H9 (cell line): ENCODE results near the gene SLC10A3. TPM values are rescaled to one million over a fixed set of nuclear protein-coding genes. Genes with fewer than 3 reads are reported as not detected.

Experiments used
- DNase-seq: peaks from one replicate; pipeline ENCODE4 v3.0.0-alpha.2; 2017
- H2AFZ ChIP-seq: one replicate; pipeline ENCODE4 v1.6.1; 2013; ENCODE audit warnings: mild to moderate bottlenecking, low read length, control low read depth, moderate library complexity
- H2AK5ac ChIP-seq: 2 replicates; pipeline ENCODE4 v1.6.1; 2013; ENCODE audit warnings: low read length, control low read depth, mixed read lengths; ENCODE audit not compliant: insufficient read length
- H2BK120ac ChIP-seq: one replicate; pipeline ENCODE4 v1.6.1; 2013; ENCODE audit warnings: low read depth, mild to moderate bottlenecking, low read length, control low read depth, inconsistent platforms; ENCODE audit not compliant: poor library complexity, severe bottlenecking
- H2BK12ac ChIP-seq: 2 replicates; pipeline ENCODE4 v1.6.1; 2013; ENCODE audit warnings: low read length, control low read depth, mixed read lengths, low read depth; ENCODE audit not compliant: insufficient read length
- H2BK15ac ChIP-seq: 2 replicates; pipeline ENCODE4 v1.6.1; 2013; ENCODE audit warnings: low read depth, low read length, control low read depth
- H2BK20ac ChIP-seq: one replicate; pipeline ENCODE4 v1.6.1; 2013; ENCODE audit warnings: low read depth, mild to moderate bottlenecking, low read length, control low read depth, inconsistent platforms; ENCODE audit not compliant: poor library complexity, severe bottlenecking
- H2BK5ac ChIP-seq: 2 replicates; pipeline ENCODE4 v1.6.1; 2013; ENCODE audit warnings: low read length, control low read depth, mixed read lengths; ENCODE audit not compliant: insufficient read length
- H3K14ac ChIP-seq: 2 replicates; pipeline ENCODE4 v1.6.1; 2013; ENCODE audit warnings: low read length, control low read depth; ENCODE audit not compliant: insufficient read depth
- H3K18ac ChIP-seq: 2 replicates; pipeline ENCODE4 v1.6.1; 2013; ENCODE audit warnings: low read depth, mild to moderate bottlenecking, mixed read lengths, low read length, control low read depth; ENCODE audit not compliant: insufficient read length
- H3K23ac ChIP-seq: 2 replicates; pipeline ENCODE4 v1.6.1; 2013; ENCODE audit warnings: low read length, control low read depth, mixed read lengths, low read depth; ENCODE audit not compliant: insufficient read length
- H3K23me2 ChIP-seq: 2 replicates; pipeline ENCODE4 v1.6.1; 2013; ENCODE audit warnings: low read depth, mild to moderate bottlenecking, mixed read lengths, low read length, control low read depth; ENCODE audit not compliant: insufficient read length, poor library complexity, severe bottlenecking
- H3K27ac ChIP-seq: 2 replicates; pipeline ENCODE4 v1.5.1; 2013; ENCODE audit warnings: low read length, control low read depth, mixed read lengths, low read depth; ENCODE audit not compliant: insufficient read length
- H3K27me3 ChIP-seq: 2 replicates; pipeline ENCODE4 v1.6.1; 2013; ENCODE audit warnings: low read length, control low read depth, inconsistent platforms; ENCODE audit not compliant: insufficient read depth
- H3K4ac ChIP-seq: 2 replicates; pipeline ENCODE4 v1.6.1; 2013; ENCODE audit warnings: low read depth, mild to moderate bottlenecking, control low read depth, inconsistent platforms, low read length, moderate library complexity
- H3K4me1 ChIP-seq: 2 replicates; pipeline ENCODE4 v1.6.1; 2013; ENCODE audit warnings: low read length, control low read depth, inconsistent platforms; ENCODE audit not compliant: insufficient read depth
- H3K4me2 ChIP-seq: 2 replicates; pipeline ENCODE4 v1.6.1; 2013; ENCODE audit warnings: low read length, control low read depth, mixed read lengths; ENCODE audit not compliant: insufficient read length, insufficient read depth
- H3K56ac ChIP-seq: 2 replicates; pipeline ENCODE4 v1.6.1; 2013; ENCODE audit warnings: low read depth, mild to moderate bottlenecking, mixed read lengths, low read length, control low read depth; ENCODE audit not compliant: insufficient read length
- H3K79me1 ChIP-seq: 2 replicates; pipeline ENCODE4 v1.6.1; 2013; ENCODE audit warnings: low read depth, mild to moderate bottlenecking, moderate library complexity, low read length, control low read depth, inconsistent platforms; ENCODE audit not compliant: insufficient read depth, poor library complexity, severe bottlenecking
- H3K79me2 ChIP-seq: 2 replicates; pipeline ENCODE4 v1.6.1; 2013; ENCODE audit warnings: low read length, control low read depth, inconsistent platforms; ENCODE audit not compliant: insufficient read depth
- H3K9ac ChIP-seq: 2 replicates; pipeline ENCODE4 v1.6.1; 2013; ENCODE audit warnings: low read length, control low read depth, mixed read lengths; ENCODE audit not compliant: insufficient read length; ENCODE audit errors: extremely low read depth
- H3K9me3 ChIP-seq: one replicate; pipeline ENCODE4 v1.6.1; 2013; ENCODE audit warnings: low read depth, low read length, inconsistent platforms; ENCODE audit not compliant: control insufficient read depth
- H3T11ph ChIP-seq: one replicate; pipeline ENCODE4 v1.6.1; 2013; ENCODE audit warnings: mild to moderate bottlenecking, low read length, control low read depth, inconsistent platforms
- H4K20me1 ChIP-seq: one replicate; pipeline ENCODE4 v1.6.1; 2013; ENCODE audit not compliant: control insufficient read depth, insufficient read length, insufficient read depth
- H4K5ac ChIP-seq: 2 replicates; pipeline ENCODE4 v1.6.1; 2013; ENCODE audit warnings: low read depth, mild to moderate bottlenecking, mixed read lengths, low read length, control low read depth; ENCODE audit not compliant: insufficient read length
- H4K8ac ChIP-seq: replicated peaks from 2 replicates; pipeline ENCODE4 v1.6.1; 2013; ENCODE audit warnings: low read length, control low read depth, mixed read lengths, low read depth; ENCODE audit not compliant: insufficient read length
- H4K91ac ChIP-seq: 2 replicates; pipeline ENCODE4 v1.6.1; 2013; ENCODE audit warnings: low read depth, mild to moderate bottlenecking, moderate library complexity, mixed read lengths, low read length, control low read depth; ENCODE audit not compliant: insufficient read length
- H3K27ac Mint-ChIP-seq, 3 experiments: 2 replicates in 2 of 3; 3 replicates in 1 of 3; pipeline ENCODE4 v1.8.0; 2020 to 2021; ENCODE audit warnings: mixed read lengths in 3 of 3, mild to moderate bottlenecking in 1 of 3, moderate library complexity in 1 of 3
- H3K27me3 Mint-ChIP-seq: 2 replicates; pipeline ENCODE4 v1.8.0; 2021; ENCODE audit warnings: low read depth, mild to moderate bottlenecking, moderate library complexity, mixed read lengths
- H3K36me3 Mint-ChIP-seq, 3 experiments: 2 replicates in 2 of 3; 3 replicates in 1 of 3; pipeline ENCODE4 v1.8.0; 2020 to 2021; ENCODE audit warnings: low read depth in 3 of 3, mixed read lengths in 3 of 3; ENCODE audit not compliant: insufficient read depth in 1 of 3
- H3K4me1 Mint-ChIP-seq, 2 experiments: 2 replicates each; pipeline ENCODE4 v1.8.0; 2020; ENCODE audit warnings: mixed read lengths in 2 of 2
- H3K4me3 Mint-ChIP-seq, 2 experiments: 2 replicates in 1 of 2; 3 replicates in 1 of 2; pipeline ENCODE4 v1.8.0; 2020 to 2021; ENCODE audit warnings: mild to moderate bottlenecking in 2 of 2, mixed read lengths in 2 of 2, moderate library complexity in 1 of 2
- H3K9me3 Mint-ChIP-seq, 2 experiments: 2 replicates in 1 of 2; 3 replicates in 1 of 2; pipeline ENCODE4 v1.8.0; 2020; ENCODE audit warnings: mild to moderate bottlenecking in 2 of 2, mixed read lengths in 2 of 2, moderate library complexity in 1 of 2
- WGBS: extraction: QIAGEN DNeasy Blood & Tissue Kit; methylation state at CpG from one replicate; pipeline ENCODE4 v1.1.7; 2013; ENCODE audit warnings: missing lambda C conversion rate, low lambda C conversion rate, mixed read lengths; ENCODE audit not compliant: insufficient read length; ENCODE audit errors: extremely low coverage; 5-methylcytosine and 5-hydroxymethylcytosine counted together
- total RNA-seq: library from RNA; stranded (reverse); gene quantifications from 2 replicates; pipeline ENCODE4 v1.2.1, GENCODE V29; 2021
- TF ChIP-seq, protein P1 (sequence below): fragments of 200-600 bp; sonication (generic); conservative IDR thresholded peaks from 3 replicates; pipeline ENCODE4 v1.8.0; 2021; ENCODE audit warnings: antibody characterized with exemption, mild to moderate bottlenecking

Gene SLC10A3
- total RNA-seq, 1 experiment from 2014 or later = 8.8 TPM

GRCh38 chrX:154502989-154503388 lies 12.6 kb upstream of the SLC10A3 start:
- H2BK5ac ChIP-seq = no peak overlapping the region
- Mint-ChIP-seq H3K9me3 (peaks cover 56 to 61% of the 10 kb centered on the region in 2 experiments), H3K4me3 (no peak overlapping the region), H3K27me3 (peaks cover 2% of the 10 kb centered on the region; the same call in 1 of the 2 replicates), H3K27ac (no peak overlapping the region), H3K4me1 (no peaks in the 10 kb centered on the region), H3K36me3 (peaks cover 11 to 22% (median 20%) of the 10 kb centered on the region in 3 experiments)
- no peaks in the 10 kb centered on the region for H3K79me1 ChIP-seq
- DNase-seq = no peak
- no peak overlapping the region for H4K8ac ChIP-seq
- no peak overlapping the region for H3K27ac ChIP-seq
- no peak overlapping the region for H3K4ac ChIP-seq
- H3K18ac ChIP-seq = no peak overlapping the region
- H3K9ac ChIP-seq = no peak overlapping the region
- peaks cover 8% of the 10 kb centered on the region for H3K9me3 ChIP-seq
- H3K27me3 ChIP-seq = no peaks in the 10 kb centered on the region
- H4K20me1 ChIP-seq = no peaks in the 10 kb centered on the region
- H3K23me2 ChIP-seq = no peaks in the 10 kb centered on the region
- no peak overlapping the region for H2BK12ac ChIP-seq
- H2AFZ ChIP-seq = no peak overlapping the region
- WGBS = no CpG with 5 or more reads among the region's 3 CpGs
- H4K91ac ChIP-seq = no peak overlapping the region
- no peaks in the 10 kb centered on the region for H3K79me2 ChIP-seq
- no peak overlapping the region for H3K23ac ChIP-seq
- H2BK120ac ChIP-seq = no peak overlapping the region
- no peak overlapping the region for H3K4me2 ChIP-seq
- no peak overlapping the region for H2BK15ac ChIP-seq
- H3K4me1 ChIP-seq = no peaks in the 10 kb centered on the region
- TF ChIP-seq, protein P1, sequence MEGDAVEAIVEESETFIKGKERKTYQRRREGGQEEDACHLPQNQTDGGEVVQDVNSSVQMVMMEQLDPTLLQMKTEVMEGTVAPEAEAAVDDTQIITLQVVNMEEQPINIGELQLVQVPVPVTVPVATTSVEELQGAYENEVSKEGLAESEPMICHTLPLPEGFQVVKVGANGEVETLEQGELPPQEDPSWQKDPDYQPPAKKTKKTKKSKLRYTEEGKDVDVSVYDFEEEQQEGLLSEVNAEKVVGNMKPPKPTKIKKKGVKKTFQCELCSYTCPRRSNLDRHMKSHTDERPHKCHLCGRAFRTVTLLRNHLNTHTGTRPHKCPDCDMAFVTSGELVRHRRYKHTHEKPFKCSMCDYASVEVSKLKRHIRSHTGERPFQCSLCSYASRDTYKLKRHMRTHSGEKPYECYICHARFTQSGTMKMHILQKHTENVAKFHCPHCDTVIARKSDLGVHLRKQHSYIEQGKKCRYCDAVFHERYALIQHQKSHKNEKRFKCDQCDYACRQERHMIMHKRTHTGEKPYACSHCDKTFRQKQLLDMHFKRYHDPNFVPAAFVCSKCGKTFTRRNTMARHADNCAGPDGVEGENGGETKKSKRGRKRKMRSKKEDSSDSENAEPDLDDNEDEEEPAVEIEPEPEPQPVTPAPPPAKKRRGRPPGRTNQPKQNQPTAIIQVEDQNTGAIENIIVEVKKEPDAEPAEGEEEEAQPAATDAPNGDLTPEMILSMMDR = no peak
- H2AK5ac ChIP-seq = no peak overlapping the region
- no peak overlapping the region for H3K56ac ChIP-seq
- H4K5ac ChIP-seq = no peak overlapping the region
- no peak overlapping the region for H2BK20ac ChIP-seq
- H3T11ph ChIP-seq = no peak overlapping the region
- H3K14ac ChIP-seq = no peak overlapping the region
